Suprapubic skin (tissue), 3 donors: ENCODE measurements around the gene PCDHGC5.

Source experiments
- CTCF ChIP-seq, 2 donors: fragments of 200-600 bp in 1 of 2; fragments of 450-650 bp in 1 of 2; sonication (generic) in 1 of 2; IDR thresholded peaks; one replicate each; pipeline ENCODE4 v1.5.1; 2016 to 2019; ENCODE audit warnings: antibody characterized with exemption in 2 of 2, mild to moderate bottlenecking in 1 of 2, moderate library complexity in 1 of 2
- POLR2A ChIP-seq, 2 donors: fragments of 450-650 bp; IDR thresholded peaks; one replicate each; pipeline ENCODE4 v1.6.1; 2017; ENCODE audit warnings: antibody characterized with exemption in 2 of 2, mild to moderate bottlenecking in 2 of 2, moderate library complexity in 2 of 2

DNA sequence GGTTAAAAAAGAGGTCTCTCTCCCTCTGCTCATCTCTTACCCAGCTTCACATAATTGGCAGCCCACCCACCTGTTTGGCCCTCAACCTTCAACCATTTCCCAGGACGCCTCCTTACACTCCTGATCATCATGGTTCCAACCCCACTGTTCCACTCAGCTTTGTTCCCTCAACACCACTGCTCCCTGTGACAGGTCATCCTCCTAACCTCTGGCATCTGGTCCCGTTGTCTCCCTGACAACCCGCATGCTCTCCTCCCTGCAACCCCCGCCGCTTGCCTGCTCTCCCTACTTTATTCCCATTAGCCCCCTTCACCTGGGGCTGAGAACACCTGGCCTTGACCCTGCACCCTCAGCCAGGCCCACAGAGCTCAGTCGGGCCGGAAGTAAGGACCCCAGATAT is 12.9 kb downstream of the PCDHGC5 start:
- TF ChIP-seq CTCF (IDR thresholded peaks at IDR 0.05) (no peak), POLR2A (IDR thresholded peaks at IDR 0.05) (no peak)
